Hepatocyte (in vitro differentiated cells): ENCODE measurements around the gene ADCK2. TPM values are rescaled to one million over a fixed set of nuclear protein-coding genes. Genes with fewer than 3 reads are reported as not detected.
A peak's percentile ranks its signal among the peaks of the same experiment; 100 is the strongest.

Experiments
- DNase-seq: peaks from one replicate; pipeline ENCODE4 v3.0.0-alpha.2; 2016; ENCODE audit warnings: low spot score
- H2AFZ ChIP-seq: fragments of 200-600 bp; sonication (generic); 2 replicates; pipeline ENCODE4 v1.6.0; 2016; ENCODE audit warnings: antibody characterized with exemption, mild to moderate bottlenecking
- H3K27ac ChIP-seq: fragments of 200-600 bp; sonication (generic); 2 replicates; pipeline ENCODE4 v1.5.1; 2016; ENCODE audit warnings: mild to moderate bottlenecking
- H3K27me3 ChIP-seq: fragments of 200-600 bp; sonication (generic); 2 replicates; pipeline ENCODE4 v1.6.1; 2016
- H3K36me3 ChIP-seq: fragments of 200-600 bp; sonication (generic); replicated peaks from 2 replicates; pipeline ENCODE4 v1.5.1; 2016; ENCODE audit warnings: low read depth; ENCODE audit not compliant: insufficient read depth
- H3K4me1 ChIP-seq: fragments of 200-600 bp; sonication (generic); 2 replicates; pipeline ENCODE4 v1.5.1; 2016; ENCODE audit warnings: mild to moderate bottlenecking, moderate library complexity; ENCODE audit not compliant: insufficient read depth
- H3K4me2 ChIP-seq: fragments of 200-600 bp; sonication (generic); 2 replicates; pipeline ENCODE4 v1.6.0; 2016
- H3K4me3 ChIP-seq: fragments of 200-600 bp; sonication (generic); 2 replicates; pipeline ENCODE4 v1.5.1; 2016; ENCODE audit warnings: mild to moderate bottlenecking
- H3K79me2 ChIP-seq: fragments of 200-600 bp; sonication (generic); 2 replicates; pipeline ENCODE4 v1.6.0; 2017; ENCODE audit warnings: mild to moderate bottlenecking
- H3K9me2 ChIP-seq: fragments of 200-600 bp; sonication (generic); replicated peaks from 2 replicates; pipeline ENCODE4 v1.6.0; 2017; ENCODE audit warnings: mild to moderate bottlenecking; ENCODE audit not compliant: insufficient read depth
- H3K9me3 ChIP-seq: fragments of 200-600 bp; sonication (generic); 2 replicates; pipeline ENCODE4 v1.5.1; 2016; ENCODE audit warnings: low read depth, mild to moderate bottlenecking
- H4K20me1 ChIP-seq: fragments of 200-600 bp; sonication (generic); 2 replicates; pipeline ENCODE4 v1.6.0; 2016; ENCODE audit warnings: mild to moderate bottlenecking; ENCODE audit not compliant: insufficient read depth, poor library complexity, severe bottlenecking
- CTCF ChIP-seq: fragments of 200-600 bp; sonication (generic); IDR thresholded peaks from 2 replicates; pipeline ENCODE4 v1.5.1; 2016; ENCODE audit warnings: antibody characterized with exemption, mild to moderate bottlenecking; ENCODE audit not compliant: poor library complexity
- EZH2 ChIP-seq: fragments of 200-600 bp; sonication (generic); IDR thresholded peaks from 2 replicates; pipeline ENCODE4 v1.6.1; 2016; ENCODE audit warnings: antibody characterized with exemption, mild to moderate bottlenecking, borderline replicate concordance
- EZH2phosphoT487 ChIP-seq: fragments of 200-600 bp; sonication (generic); IDR thresholded peaks from one replicate; pipeline ENCODE4 v1.6.1; 2018; ENCODE audit warnings: antibody characterized with exemption, mild to moderate bottlenecking, low read depth, moderate library complexity; ENCODE audit not compliant: unreplicated experiment, severe bottlenecking
- WGBS: methylation state at CpG from one replicate; pipeline ENCODE4 v1.1.6; 2016; ENCODE audit warnings: low lambda C conversion rate; ENCODE audit errors: missing lambda C conversion rate; 5-methylcytosine and 5-hydroxymethylcytosine counted together
- polyA plus RNA-seq: library from polyadenylated mRNA; unstranded; fragments of >200 nt; fragmentation: Nextera tagmentation; extraction: Ambion mirVana; gene quantifications from 2 replicates; pipeline ENCODE4 v1.2.1, GENCODE V29; 2016
- total RNA-seq: library from RNA; depleted of rRNA; stranded (reverse); fragments of >200 nt; gene quantifications from 2 replicates; pipeline ENCODE4 v1.2.3, GENCODE V29; 2014

Gene ADCK2
- total and polyA plus RNA-seq, 2 experiments from 2014 or later: 22.4 to 24.2 TPM

GRCh38 chr7:140645166-140645900 lies 27.4 kb upstream of the ADCK2 start:
- Histone ChIP-seq H3K9me2 (no peaks in the 10 kb centered on the region), H4K20me1 (no peaks in the 10 kb centered on the region), H3K27me3 (no peaks in the 10 kb centered on the region), H3K27ac (no peak overlapping the region), H3K4me1 (peaks cover 9% of the 10 kb centered on the region), H3K4me2 (no peak overlapping the region), H3K4me3 (no peak overlapping the region), H3K9me3 (no peaks in the 10 kb centered on the region), H3K36me3 (no peaks in the 10 kb centered on the region), H2AFZ (no peak overlapping the region), H3K79me2 (no peaks in the 10 kb centered on the region)
- WGBS: 93% methylated on average over 8 of the region's 8 CpGs
- TF ChIP-seq CTCF: no peak
- no peak for TF ChIP-seq EZH2
- TF ChIP-seq EZH2phosphoT487: no peak
- no peak for DNase-seq

GRCh38 chr7:140646931-140647647 lies 25.7 kb upstream of the ADCK2 start:
- DNase-seq: peak; percentile 57
- H2AFZ ChIP-seq: no peak overlapping the region
- no peak for TF ChIP-seq EZH2
- no peak for TF ChIP-seq EZH2phosphoT487
- peak; percentile 46 for TF ChIP-seq CTCF

GRCh38 chr7:140649556-140650205 lies 23.1 kb upstream of the ADCK2 start:
- Histone ChIP-seq H3K79me2 (no peaks in the 10 kb centered on the region), H3K4me2 (no peak overlapping the region), H3K27me3 (no peaks in the 10 kb centered on the region), H3K36me3 (no peaks in the 10 kb centered on the region), H2AFZ (no peak overlapping the region), H4K20me1 (no peaks in the 10 kb centered on the region), H3K4me1 (no peaks in the 10 kb centered on the region), H3K9me3 (no peaks in the 10 kb centered on the region), H3K4me3 (no peak overlapping the region), H3K27ac (no peak overlapping the region), H3K9me2 (no peaks in the 10 kb centered on the region)
- TF ChIP-seq EZH2phosphoT487 (no peak), CTCF (no peak), EZH2 (no peak)
- WGBS: 80% methylated on average over 6 of the region's 6 CpGs
- DNase-seq: no peak

More at GRCh38 chr7:140646931-140647647, 25.7 kb upstream of the ADCK2 start:
- no peaks in the 10 kb centered on the region for H3K4me1 ChIP-seq
- H3K4me3 ChIP-seq: no peak overlapping the region
- no peaks in the 10 kb centered on the region for H3K79me2 ChIP-seq
- H4K20me1 ChIP-seq: no peaks in the 10 kb centered on the region
- H3K27ac ChIP-seq: no peak overlapping the region
- no peaks in the 10 kb centered on the region for H3K9me2 ChIP-seq
- H3K27me3 ChIP-seq: no peaks in the 10 kb centered on the region
- no peaks in the 10 kb centered on the region for H3K36me3 ChIP-seq
- H3K9me3 ChIP-seq: no peaks in the 10 kb centered on the region
- WGBS: 28% methylated on average over 8 of the region's 8 CpGs
- no peak overlapping the region for H3K4me2 ChIP-seq
